SH-SY5Y (cell line): Measurements from ENCODE around the gene PIP5K1C.

Experiments used
- GATA2 ChIP-seq: IDR thresholded peaks from 2 replicates; pipeline ENCODE4 v1.6.1; 2011; ENCODE audit warnings: mild to moderate bottlenecking, low read depth, low read length
- GATA3 ChIP-seq: IDR thresholded peaks from 2 replicates; pipeline ENCODE4 v1.6.1; 2011; ENCODE audit warnings: low read depth, mild to moderate bottlenecking, low read length, moderate library complexity

GRCh38 chr19:3605361-3605760 is 94.9 kb downstream of the PIP5K1C start:
- no peak for TF ChIP-seq GATA3
- TF ChIP-seq GATA2, result no peak
